ENCODE measurements around the gene TLR4. TPM values are rescaled to one million over a fixed set of nuclear protein-coding genes. Genes with fewer than 3 reads are reported as not detected.

Gene TLR4
- polyA plus RNA-seq, 1 donor from 2014 or later = 0.07 TPM

- Histone ChIP-seq H3K79me2 (replicated peaks; ENCODE audit: insufficient read depth, low read length) (no peaks in the 10 kb centered on the region), H3F3A (ENCODE audit: insufficient read depth, low read length, poor library complexity, severe bottlenecking) (no peaks in the 10 kb centered on the region), H3K9me3 (ENCODE audit: low read length) (no peaks in the 10 kb centered on the region), H3K27ac (ENCODE audit: low read length) (no peak overlapping the region), H3K4me3 (ENCODE audit: low read length) (no peak overlapping the region), H3K4me2 (ENCODE audit: low read length) (no peak overlapping the region), H3K9ac (ENCODE audit: low read length) (no peak overlapping the region), H2AFZ (ENCODE audit: low read depth, low read length) (no peak overlapping the region), H4K20me1 (ENCODE audit: insufficient read depth) (no peaks in the 10 kb centered on the region), H3K9me2 (ENCODE audit: insufficient read depth, low read length) (no peaks in the 10 kb centered on the region), H3K27me3 (ENCODE audit: insufficient read depth, low read depth, low read length) (no peaks in the 10 kb centered on the region), H3K36me3 (ENCODE audit: insufficient read depth, low read length) (no peaks in the 10 kb centered on the region)
- no peak for TF ChIP-seq REST (IDR thresholded peaks at IDR 0.05; ENCODE audit: borderline replicate concordance)
- no peak for TF ChIP-seq POLR2AphosphoS5 (IDR thresholded peaks at IDR 0.05)
- no peak for TF ChIP-seq EP300 (conservative IDR thresholded peaks at IDR 0.05; ENCODE audit: poor library complexity, severe bottlenecking)
- TF ChIP-seq TAF1 (IDR thresholded peaks at IDR 0.05; ENCODE audit: low read depth) = no peak
- no peak for TF ChIP-seq SMC3 (conservative IDR thresholded peaks at IDR 0.05; ENCODE audit: poor library complexity)
- no peak for TF ChIP-seq EZH2 (IDR thresholded peaks at IDR 0.05; ENCODE audit: borderline replicate concordance, insufficient read depth, low read length, poor library complexity, severe bottlenecking)
- no peak for TF ChIP-seq MXI1 (conservative IDR thresholded peaks at IDR 0.05; ENCODE audit: poor library complexity, severe bottlenecking)
- no peak for TF ChIP-seq CTCF (IDR thresholded peaks at IDR 0.05; ENCODE audit: poor library complexity, severe bottlenecking)
- no peak for TF ChIP-seq RAD21 (conservative IDR thresholded peaks at IDR 0.05)
Measured at GRCh38 chr9:117662651-117663050, 41.6 kb upstream of the TLR4 start.

GRCh38 chr9:117664419-117664818 is 39.8 kb upstream of the TLR4 start:
- H3K27me3 ChIP-seq (ENCODE audit: insufficient read depth, low read depth, low read length) = no peaks in the 10 kb centered on the region
- no peaks in the 10 kb centered on the region for H3K9me2 ChIP-seq (ENCODE audit: insufficient read depth, low read length)
- no peaks in the 10 kb centered on the region for H3K36me3 ChIP-seq (ENCODE audit: insufficient read depth, low read length)
- no peak overlapping the region for H3K27ac ChIP-seq (ENCODE audit: low read length)
- H4K20me1 ChIP-seq (ENCODE audit: insufficient read depth) = no peaks in the 10 kb centered on the region
- H3K9ac ChIP-seq (ENCODE audit: low read length) = no peak overlapping the region
- no peak overlapping the region for H3K4me2 ChIP-seq (ENCODE audit: low read length)
- TF ChIP-seq REST (IDR thresholded peaks at IDR 0.05; ENCODE audit: borderline replicate concordance) (no peak), TAF1 (IDR thresholded peaks at IDR 0.05; ENCODE audit: low read depth) (no peak), SMC3 (conservative IDR thresholded peaks at IDR 0.05; ENCODE audit: poor library complexity) (no peak), RAD21 (conservative IDR thresholded peaks at IDR 0.05) (no peak), CTCF (IDR thresholded peaks at IDR 0.05; ENCODE audit: poor library complexity, severe bottlenecking) (no peak), EZH2 (IDR thresholded peaks at IDR 0.05; ENCODE audit: borderline replicate concordance, insufficient read depth, low read length, poor library complexity, severe bottlenecking) (no peak), MXI1 (conservative IDR thresholded peaks at IDR 0.05; ENCODE audit: poor library complexity, severe bottlenecking) (no peak), EP300 (conservative IDR thresholded peaks at IDR 0.05; ENCODE audit: poor library complexity, severe bottlenecking) (no peak), POLR2AphosphoS5 (IDR thresholded peaks at IDR 0.05) (no peak)
- H2AFZ ChIP-seq (ENCODE audit: low read depth, low read length) = no peak overlapping the region
- no peaks in the 10 kb centered on the region for H3K79me2 ChIP-seq (replicated peaks; ENCODE audit: insufficient read depth, low read length)
- H3F3A ChIP-seq (ENCODE audit: insufficient read depth, low read length, poor library complexity, severe bottlenecking) = no peaks in the 10 kb centered on the region
- H3K4me3 ChIP-seq (ENCODE audit: low read length) = no peak overlapping the region
- H3K9me3 ChIP-seq (ENCODE audit: low read length) = no peaks in the 10 kb centered on the region

Data from neural cell (in vitro differentiated cells).